Cerebellar cortex (tissue), 1 donor: ENCODE results near the gene BRF1.

Experiments
- DNase-seq: peaks from one replicate; pipeline ENCODE4 v3.0.0-alpha.2; 2015; ENCODE audit warnings: low spot score

BRF1 gene

DNA sequence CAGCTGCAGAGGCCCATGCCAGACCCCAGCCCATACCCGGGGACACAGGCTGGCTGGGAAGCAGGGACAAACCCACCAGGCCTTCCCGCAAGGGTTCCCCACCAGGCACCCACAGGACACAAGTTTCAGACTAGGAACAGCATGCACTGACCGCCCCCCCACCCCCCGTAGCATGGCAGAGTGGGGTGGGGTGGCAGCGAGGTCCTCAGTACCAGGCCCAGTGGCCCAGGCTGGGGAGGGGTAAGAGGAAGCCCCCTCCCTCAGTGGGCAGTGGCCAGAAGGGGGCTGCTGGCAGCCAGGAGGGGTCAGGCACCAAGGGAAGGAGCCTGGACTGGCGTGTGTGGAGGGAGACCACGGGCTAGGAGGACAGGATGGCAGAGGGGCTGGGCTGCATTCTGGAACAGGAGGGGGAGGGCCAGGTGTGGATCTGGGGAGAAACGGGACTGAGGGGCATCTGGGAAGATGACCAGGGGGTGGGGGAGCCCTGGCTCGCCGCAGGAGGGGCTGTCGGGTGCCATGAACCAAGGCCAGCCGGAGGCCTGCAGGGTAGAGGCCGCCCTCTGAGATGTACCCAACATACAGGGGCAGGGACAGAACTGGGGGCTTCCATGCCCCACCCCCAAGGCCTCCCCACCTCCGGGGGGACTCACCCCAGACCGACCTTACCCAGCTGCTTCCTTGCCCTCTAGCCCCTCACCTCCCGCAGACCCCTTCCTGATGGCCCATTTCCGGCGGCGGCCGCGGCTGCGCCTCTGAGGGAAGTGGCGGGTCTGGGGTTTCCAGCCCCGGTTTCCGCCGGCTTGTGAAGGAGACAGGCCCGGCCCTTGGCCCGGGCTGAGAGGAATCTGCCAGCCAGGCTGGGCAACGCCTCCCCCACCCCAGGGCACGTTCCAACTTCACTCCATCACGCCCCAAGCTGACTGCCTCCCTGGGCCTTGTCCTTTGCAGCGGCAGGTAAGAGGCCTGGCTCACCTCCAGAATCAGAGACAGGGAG, 126.6 kb downstream of the BRF1 start:
- DNase-seq, result no peak

GRCh38 chr14:105173145-105173544, 127.7 kb downstream of the BRF1 start:
- DNase-seq, result no peak

- no peak for DNase-seq
Measured at GRCh38 chr14:105172476-105172875, 128.3 kb downstream of the BRF1 start.

GRCh38 chr14:105171004-105171673, 129.7 kb downstream of the BRF1 start:
- no peak for DNase-seq

DNA sequence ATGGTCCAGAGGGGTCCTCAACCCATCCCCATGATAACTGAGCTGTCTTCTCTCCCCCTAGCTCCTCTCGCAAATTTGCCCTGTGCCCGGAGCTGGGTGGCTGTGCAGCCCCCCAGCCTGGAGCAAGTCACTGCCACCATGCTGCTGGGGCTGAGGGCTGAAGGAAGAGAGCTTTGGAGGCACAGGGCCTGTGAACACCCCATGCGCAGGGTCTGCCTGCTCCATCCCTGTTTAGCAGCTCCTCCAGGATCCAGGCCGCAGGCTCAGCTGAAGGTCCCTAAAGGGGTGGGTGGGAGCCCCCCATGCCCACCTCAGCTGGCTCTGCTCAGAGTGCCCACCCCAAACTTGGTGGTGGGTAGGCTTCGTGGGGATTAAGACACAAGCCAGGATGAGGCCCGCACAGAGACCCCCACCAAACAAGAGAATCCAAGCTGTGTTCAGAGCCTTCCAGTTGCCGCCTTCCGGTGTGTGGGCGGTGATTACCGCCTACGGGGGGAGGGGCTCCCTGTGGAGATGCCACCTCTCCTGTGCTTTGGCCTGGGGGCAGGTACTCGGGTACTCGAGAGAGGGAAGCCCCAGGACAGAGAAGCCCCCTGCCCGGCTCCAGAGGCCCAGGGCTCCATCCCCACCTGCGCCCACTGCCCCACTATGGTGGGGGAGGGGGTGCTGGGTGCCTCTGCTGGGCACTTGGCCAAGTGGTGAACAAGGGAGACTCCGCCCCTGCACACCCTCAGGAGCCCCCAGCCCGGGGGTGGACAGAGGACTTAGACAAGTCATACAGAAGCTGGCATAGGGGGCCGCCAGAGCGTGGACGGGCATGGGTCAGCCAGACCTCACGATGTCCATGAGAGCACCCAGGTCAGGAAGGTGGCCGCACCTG, 130.8 kb downstream of the BRF1 start:
- DNase-seq, result no peak

DNA sequence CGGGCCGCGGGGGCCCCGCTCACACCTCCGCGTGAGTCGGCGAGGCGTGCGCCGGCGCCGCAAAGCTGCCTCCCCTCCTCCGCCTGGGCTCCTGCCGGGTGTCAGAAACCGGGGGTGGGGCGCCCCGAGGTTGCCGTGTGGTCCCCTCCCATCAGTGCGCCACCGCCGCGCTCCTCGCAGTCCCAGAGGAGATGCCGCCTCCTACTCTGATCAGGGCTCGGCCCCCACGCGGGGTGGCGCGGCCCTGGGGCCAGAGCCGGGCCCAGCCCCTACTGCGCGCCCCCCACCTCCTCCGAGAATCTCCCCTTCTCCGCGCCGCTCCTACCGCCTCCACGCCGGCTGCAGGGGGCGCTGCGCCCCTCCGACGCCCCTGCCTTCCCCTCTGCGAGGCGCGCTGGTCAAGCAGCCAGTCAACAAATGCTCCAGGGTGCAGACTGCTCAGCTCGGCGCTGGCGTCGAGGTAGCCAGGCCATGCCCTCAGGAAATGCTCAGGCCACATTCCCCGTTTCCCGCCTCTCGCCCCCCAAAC, 131.8 kb downstream of the BRF1 start:
- peak; percentile 43 for DNase-seq

- DNase-seq, result peak; percentile 61
Measured at GRCh38 chr14:105168496-105168978, 132.3 kb downstream of the BRF1 start, which contains the start of gene JAG2. Gene JAG2, minus strand, starts transcription at chr14:105168776. Its CDS starts 356 bp downstream, at chr14:105168420.

DNA sequence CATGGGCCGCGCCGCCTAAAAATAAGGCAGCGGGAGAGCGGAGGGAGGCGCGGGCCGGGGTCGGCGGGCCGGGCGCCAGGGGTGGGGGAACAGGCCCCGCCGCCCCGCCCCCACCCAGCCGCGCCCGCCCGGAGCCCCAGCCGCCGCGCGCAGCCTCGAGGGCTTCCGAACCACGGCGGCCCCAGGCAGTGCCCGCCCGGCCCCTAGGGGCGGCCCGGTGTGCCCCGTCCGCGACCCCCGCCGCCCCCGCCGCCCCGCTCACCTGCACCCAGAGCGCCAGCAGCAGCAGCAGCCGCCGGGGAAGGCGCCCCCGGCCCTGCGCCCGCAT, 132.7 kb downstream of the BRF1 start:
- DNase-seq, result no peak

GRCh38 chr14:105167303-105168092, 133.3 kb downstream of the BRF1 start:
- DNase-seq, result no peak

DNA sequence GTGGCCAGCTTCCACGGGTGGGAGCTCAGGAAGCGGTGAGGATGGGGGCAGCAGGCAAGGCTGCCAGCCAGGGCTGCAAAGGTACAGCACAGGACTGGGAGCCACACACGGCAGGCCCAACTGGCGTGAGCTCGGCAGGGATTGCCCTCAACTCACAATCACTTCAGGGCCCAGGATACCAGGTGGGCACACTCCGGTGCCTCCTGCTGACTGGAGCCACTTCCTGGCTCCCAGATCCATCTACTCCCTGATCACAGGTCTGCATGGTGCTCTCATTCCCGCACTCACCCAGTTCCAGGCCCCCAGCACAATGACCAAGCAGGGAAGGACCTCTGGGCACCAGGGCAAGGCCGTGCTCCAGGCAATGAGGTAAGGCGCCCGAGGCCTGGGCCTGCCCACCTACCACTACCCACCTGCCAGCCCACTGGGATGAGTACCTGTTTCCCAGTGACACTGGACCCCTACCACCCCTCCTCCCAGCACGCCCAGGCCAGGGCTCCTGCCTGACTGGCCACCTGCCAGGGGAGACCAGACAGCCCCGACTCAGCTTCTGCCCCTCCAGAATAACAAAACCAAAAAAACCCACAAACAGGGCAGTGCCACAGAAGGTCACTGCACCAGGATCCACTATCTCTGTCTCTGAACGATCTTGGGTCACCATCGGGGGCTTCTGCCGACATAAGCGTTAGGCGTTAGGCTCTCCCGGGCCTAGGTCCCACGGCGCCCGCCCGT, 134.1 kb downstream of the BRF1 start:
- DNase-seq, result no peak

- no peak for DNase-seq
Measured at GRCh38 chr14:105165761-105166485, 134.9 kb downstream of the BRF1 start.

- DNase-seq, result no peak
Measured at GRCh38 chr14:105165134-105165704, 135.6 kb downstream of the BRF1 start.

GRCh38 chr14:105163040-105163742, 137.6 kb downstream of the BRF1 start:
- DNase-seq, result no peak

DNA sequence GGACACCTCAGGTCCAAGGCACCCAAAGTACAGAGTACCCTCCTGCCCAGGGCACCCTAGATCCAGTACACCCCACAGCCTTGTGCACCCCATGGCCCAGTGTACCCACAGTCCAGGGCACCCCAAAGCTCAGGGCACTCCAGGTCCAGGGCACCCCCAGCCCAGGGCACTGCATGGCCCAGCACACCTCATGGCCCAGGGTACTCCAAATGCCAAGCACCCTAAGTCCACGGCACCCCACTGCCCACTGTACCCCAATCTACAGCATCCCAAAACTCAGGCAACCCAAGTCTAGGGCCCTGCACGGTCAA, 138.2 kb downstream of the BRF1 start:
- DNase-seq, result no peak

DNA sequence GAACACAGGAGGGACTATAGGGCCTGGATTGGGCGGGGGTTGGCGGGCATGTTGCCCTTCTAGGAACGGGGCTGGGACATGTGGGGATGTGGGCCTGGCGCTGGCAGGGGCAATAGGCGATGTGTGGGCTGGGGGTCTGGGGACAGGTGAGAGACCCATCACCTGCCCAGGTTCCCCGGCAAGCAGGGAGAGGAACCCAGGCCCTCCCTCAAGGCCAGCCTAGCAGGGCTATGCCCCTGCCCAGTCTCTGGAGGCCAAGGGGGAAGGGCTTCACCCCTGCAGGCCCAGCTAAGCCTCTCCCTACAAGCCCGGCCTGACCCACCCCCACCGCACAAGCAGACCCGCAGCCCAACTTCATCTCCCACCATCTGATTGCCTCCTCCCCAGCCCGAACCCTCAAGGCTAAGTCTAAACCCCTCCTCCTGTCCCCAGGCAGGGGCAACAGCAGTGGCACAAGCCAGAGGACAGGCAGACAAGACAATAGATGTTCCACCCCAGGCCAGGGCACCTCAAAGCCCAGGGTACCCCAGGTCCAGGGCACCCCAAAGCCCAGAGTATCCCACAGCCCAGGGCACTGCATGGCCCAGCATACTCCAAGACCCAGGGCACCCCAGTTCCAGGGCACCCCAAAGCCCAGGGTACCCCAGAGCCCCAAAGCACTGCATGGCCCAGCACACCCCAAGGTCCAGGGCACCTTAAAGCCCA, 138.7 kb downstream of the BRF1 start:
- DNase-seq, result no peak

GRCh38 chr14:105161309-105161708, 139.5 kb downstream of the BRF1 start:
- DNase-seq, result no peak

DNA sequence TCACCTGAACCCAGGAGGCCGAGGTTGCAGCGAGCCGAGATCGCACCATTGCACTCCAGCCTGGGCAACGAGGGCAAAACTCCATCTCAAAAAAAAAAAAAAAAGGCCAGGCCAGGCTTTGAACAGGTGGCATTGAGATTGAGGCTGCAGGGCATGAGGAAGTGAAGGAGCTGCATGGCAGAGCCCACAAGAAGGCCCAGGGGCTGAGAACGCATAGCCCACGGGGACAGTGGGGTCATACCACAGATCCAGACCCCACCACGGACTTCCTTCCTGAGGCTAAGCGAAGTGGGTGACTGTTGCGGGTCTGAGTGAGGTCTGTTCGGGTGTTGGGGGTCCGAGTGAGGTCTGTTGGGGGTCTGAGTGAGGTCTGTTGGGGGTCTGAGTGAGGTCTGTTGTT, 140.0 kb downstream of the BRF1 start:
- DNase-seq, result no peak

DNA sequence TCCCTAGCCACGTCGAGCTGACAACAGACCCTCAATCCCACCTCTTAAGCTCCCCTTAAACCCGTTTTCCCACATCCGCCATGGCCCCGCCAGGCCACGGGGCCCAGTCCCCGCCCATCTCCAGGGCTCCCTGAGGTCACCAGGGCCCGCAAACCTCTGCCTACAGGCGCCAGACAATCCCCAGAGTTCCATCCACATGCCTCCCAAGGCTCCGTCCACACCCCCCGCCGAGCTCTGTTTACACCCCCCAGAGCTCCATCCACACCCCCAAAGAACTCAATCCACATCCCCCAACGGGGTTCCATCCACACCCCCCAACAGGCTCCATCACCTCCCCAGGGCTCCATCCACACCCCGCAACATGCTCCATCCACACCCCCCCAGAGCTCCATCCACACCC, 141.5 kb downstream of the BRF1 start:
- no peak for DNase-seq
